ENCODE results near the gene MAD2L1BP.
"Not testable (repeated sequence)": the region's sequence is repeated elsewhere in the genome, so short reads cannot be mapped to it uniquely, and the experiment has no call there.

Gene MAD2L1BP

DNA sequence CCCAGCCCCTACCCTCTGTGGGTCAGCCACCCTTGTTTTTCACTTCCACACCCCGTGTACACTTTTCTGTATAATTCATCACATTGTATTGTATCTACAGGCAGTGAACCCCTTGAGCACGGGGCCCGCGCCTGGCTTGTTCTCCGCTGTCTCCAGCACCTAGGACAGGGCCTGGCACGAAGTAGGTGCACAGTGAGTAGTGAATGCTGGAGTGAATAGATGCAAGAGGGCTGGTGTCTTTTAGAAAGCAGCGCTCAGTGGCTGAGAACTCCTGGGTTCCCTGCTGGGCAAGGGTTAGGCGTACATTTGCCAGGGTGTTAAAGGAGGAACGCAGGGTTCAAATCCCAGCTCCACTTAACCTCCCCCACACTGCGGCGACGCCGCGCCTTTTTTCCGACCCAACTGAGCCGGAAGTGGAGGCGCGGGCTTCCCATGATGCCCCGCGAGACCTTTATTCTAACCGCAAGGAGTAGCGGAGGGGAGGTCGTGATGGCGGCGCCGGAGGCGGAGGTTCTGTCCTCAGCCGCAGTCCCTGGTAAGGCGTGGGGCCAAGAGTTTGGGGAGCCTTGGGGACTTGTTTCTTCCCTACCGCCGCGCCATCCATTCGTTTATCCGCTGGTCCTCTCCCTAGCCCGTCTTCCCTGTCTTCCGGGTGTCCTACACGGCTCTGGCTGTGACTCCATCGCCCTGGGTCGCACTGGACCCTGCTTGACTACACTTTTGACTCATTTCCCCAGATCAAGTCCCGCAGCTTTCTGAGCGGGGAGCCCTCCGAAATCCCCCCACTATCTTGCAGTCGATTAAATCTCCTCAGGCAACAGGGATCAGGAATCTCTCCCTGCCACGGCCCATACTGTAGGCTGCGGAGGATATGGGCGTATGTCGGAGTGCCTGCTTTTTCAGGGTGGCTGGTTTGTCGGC lies at the start of gene MAD2L1BP:
Gene MAD2L1BP, plus strand, starts transcription at position 454 of the 921 bp plus-strand sequence. Its CDS starts 36 bp downstream, at position 490.
- H3K4me3 ChIP-seq (ENCODE audit: control insufficient read depth, low read depth, low read length), result peak within 1 kb of the TSS; percentile 96
- no peak for TF ChIP-seq CTCF (conservative IDR thresholded peaks at IDR 0.05; ENCODE audit: control insufficient read depth, insufficient read depth, low read depth, low read length)
- DNase-seq (ENCODE audit: low read depth), result peak; percentile 55

DNA sequence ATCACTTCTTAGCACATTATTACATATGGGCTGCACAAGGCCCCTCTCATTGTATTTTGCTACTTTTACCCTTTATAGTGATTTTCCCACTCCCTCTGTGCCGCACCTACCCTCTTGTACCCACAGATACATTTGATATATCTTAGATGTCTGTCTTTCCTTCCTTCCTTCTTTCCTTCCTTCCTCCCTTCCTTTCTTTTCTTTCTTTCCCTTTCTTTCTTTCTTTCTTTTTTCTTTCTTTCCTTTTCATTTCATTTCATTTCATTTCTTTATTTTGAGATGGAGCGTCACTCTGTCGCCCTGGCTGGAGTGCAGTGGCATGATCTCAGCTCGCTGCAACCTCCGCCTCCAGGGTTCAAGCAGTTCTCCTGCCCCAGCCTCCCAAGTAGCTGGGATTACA lies 47.4 kb upstream of the MAD2L1BP start:
- TF ChIP-seq CTCF (conservative IDR thresholded peaks at IDR 0.05; ENCODE audit: control insufficient read depth, insufficient read depth, low read depth, low read length), result no peak
- H3K4me3 ChIP-seq (ENCODE audit: control insufficient read depth, low read depth, low read length), result no peak overlapping the region
- no peak for DNase-seq (ENCODE audit: low read depth)

GRCh38 chr6:43589564-43589963 lies 46.1 kb upstream of the MAD2L1BP start:
- not testable (repeated sequence) for H3K4me3 ChIP-seq (ENCODE audit: control insufficient read depth, low read depth, low read length); DNase-seq (ENCODE audit: low read depth)

DNA sequence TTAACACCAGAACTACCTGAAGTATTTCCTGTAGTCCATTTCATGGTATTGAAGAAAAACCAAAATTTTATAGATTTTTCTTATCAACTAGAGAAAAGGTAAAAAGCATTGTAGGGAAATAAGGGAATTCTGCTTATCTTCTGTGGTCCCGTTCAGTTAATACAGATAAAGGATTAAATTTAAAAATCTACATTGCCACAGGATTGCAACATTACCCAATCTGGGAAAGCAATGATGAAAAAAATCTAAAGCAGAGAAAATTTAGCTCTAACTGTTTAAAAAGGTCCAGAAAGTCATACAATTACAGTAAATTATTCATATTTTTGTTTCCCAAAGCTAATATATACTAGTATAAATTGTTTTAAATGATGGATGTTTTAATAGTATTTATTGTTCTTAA lies 41.7 kb upstream of the MAD2L1BP start:
- DNase-seq (ENCODE audit: low read depth), result no peak
- H3K4me3 ChIP-seq (ENCODE audit: control insufficient read depth, low read depth, low read length), result no peak overlapping the region
- no peak for TF ChIP-seq CTCF (conservative IDR thresholded peaks at IDR 0.05; ENCODE audit: control insufficient read depth, insufficient read depth, low read depth, low read length)

DNA sequence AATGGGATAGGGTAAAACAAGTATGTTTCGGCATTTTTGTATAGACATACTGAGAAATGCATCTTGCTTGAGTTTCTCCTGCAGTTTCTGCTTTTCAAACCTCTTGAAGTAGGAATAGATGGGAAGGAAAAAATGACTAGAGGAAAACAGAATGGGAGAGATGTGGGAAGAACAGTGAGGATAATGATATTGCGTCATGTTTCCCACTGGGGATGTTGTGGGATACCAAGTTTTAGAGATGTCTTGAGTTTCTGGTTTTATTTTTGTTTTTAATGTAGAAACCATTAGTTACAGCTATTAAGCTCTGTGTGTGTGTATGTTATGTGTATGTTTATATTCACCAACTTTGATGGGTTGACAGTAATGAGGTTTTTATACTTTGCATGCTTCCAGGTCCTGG lies 35.0 kb upstream of the MAD2L1BP start:
- H3K4me3 ChIP-seq (ENCODE audit: control insufficient read depth, low read depth, low read length), result no peak overlapping the region

DNA sequence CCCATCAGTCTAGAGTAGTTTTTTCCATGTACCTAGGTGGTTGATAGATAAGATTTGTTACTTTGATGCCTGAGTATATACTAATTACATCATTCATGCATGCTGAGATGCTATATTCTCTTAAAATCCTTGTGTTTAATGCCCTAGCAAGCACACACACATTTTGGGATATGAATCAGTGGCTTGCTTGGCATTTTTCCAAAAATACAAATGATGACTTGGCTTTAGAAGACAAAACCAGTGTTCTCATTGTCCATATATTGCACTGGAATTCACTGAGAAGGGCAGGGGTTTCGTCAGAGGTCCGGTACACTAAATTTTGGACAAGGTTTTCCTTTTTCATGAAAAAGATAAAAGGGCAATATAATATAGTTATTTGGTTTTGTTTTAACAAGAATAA lies 31.5 kb upstream of the MAD2L1BP start:
- DNase-seq (ENCODE audit: low read depth), result peak; percentile 91
- TF ChIP-seq CTCF (conservative IDR thresholded peaks at IDR 0.05; ENCODE audit: control insufficient read depth, insufficient read depth, low read depth, low read length), result no peak

More for the DNA sequence above, 35.0 kb upstream of the MAD2L1BP start:
- TF ChIP-seq CTCF (conservative IDR thresholded peaks at IDR 0.05; ENCODE audit: control insufficient read depth, insufficient read depth, low read depth, low read length), result no peak
- DNase-seq (ENCODE audit: low read depth), result peak; percentile 10

DNA sequence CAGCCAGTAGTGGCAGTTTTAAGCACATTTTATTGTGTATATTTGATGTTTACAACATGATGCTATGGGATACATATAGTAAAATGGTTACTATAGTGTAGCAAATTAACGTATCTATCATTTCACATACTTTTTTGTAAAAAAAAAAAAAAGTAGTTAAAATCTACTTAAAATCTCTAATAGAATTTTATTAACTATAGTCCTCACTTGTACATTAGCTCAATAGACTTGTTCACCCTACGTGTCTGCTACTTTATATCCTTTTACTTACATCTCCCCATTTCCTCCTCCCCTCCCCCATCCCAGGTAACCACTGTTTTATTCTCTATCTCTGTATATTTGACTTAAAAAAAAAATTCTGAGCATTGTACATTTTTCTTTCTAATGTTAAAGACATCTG lies 29.6 kb upstream of the MAD2L1BP start:
- no peak for DNase-seq (ENCODE audit: low read depth)
- TF ChIP-seq CTCF (conservative IDR thresholded peaks at IDR 0.05; ENCODE audit: control insufficient read depth, insufficient read depth, low read depth, low read length), result no peak
- no peak overlapping the region for H3K4me3 ChIP-seq (ENCODE audit: control insufficient read depth, low read depth, low read length)

More for the DNA sequence above, 31.5 kb upstream of the MAD2L1BP start:
- H3K4me3 ChIP-seq (ENCODE audit: control insufficient read depth, low read depth, low read length), result no peak overlapping the region

Measured in fibroblast of mammary gland (primary cell).